HEK293 (cell line): ENCODE data around the gene GATA2.

Experiments used
- ZNF114 ChIP-seq: fragments of 450-650 bp; formaldehyde crosslinking; IDR thresholded peaks from 2 replicates; pipeline ENCODE4 v1.5.0; 2017; ENCODE audit warnings: missing biosample characterization, missing genetic modification characterization
- ZNF335 ChIP-seq: fragments of 450-650 bp; formaldehyde crosslinking; conservative IDR thresholded peaks from 2 replicates; pipeline ENCODE4 v1.5.1; 2016; ENCODE audit warnings: missing biosample characterization, missing genetic modification characterization
- ZNF391 ChIP-seq: fragments of 450-650 bp; formaldehyde crosslinking; IDR thresholded peaks from 2 replicates; pipeline ENCODE4 v1.5.1; 2016; ENCODE audit warnings: low read depth, missing biosample characterization, missing genetic modification characterization, borderline replicate concordance
- ZNF768 ChIP-seq: fragments of 450-650 bp; formaldehyde crosslinking; IDR thresholded peaks from 2 replicates; pipeline ENCODE4 v1.5.1; 2018; ENCODE audit warnings: missing biosample characterization, mild to moderate bottlenecking, missing genetic modification characterization
- TF ChIP-seq, protein P1 (sequence below): fragments of 450-650 bp; formaldehyde crosslinking; IDR thresholded peaks from 2 replicates; pipeline ENCODE4 v1.5.1; 2016; ENCODE audit warnings: missing biosample characterization, missing genetic modification characterization

GRCh38 chr3:128431803-128432300, 61.1 kb downstream of the GATA2 start:
- no peak for TF ChIP-seq ZNF391 (tag by site-specific recombination)
- TF ChIP-seq, protein P1, sequence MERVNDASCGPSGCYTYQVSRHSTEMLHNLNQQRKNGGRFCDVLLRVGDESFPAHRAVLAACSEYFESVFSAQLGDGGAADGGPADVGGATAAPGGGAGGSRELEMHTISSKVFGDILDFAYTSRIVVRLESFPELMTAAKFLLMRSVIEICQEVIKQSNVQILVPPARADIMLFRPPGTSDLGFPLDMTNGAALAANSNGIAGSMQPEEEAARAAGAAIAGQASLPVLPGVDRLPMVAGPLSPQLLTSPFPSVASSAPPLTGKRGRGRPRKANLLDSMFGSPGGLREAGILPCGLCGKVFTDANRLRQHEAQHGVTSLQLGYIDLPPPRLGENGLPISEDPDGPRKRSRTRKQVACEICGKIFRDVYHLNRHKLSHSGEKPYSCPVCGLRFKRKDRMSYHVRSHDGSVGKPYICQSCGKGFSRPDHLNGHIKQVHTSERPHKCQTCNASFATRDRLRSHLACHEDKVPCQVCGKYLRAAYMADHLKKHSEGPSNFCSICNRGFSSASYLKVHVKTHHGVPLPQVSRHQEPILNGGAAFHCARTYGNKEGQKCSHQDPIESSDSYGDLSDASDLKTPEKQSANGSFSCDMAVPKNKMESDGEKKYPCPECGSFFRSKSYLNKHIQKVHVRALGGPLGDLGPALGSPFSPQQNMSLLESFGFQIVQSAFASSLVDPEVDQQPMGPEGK (tag by site-specific recombination), result no peak
- TF ChIP-seq ZNF768 (tag by site-specific recombination), result no peak
- TF ChIP-seq ZNF114, result no peak
- TF ChIP-seq ZNF335 (tag by site-specific recombination), result no peak
